Fibroblast of skin of abdomen (primary cell): Measurements from ENCODE around the gene UPF1.

Experiments used
- DNase-seq: peaks from one replicate; pipeline ENCODE4 v3.0.0-alpha.2; 2013

Gene UPF1

GRCh38 chr19:18840288-18841267, 8.8 kb downstream of the UPF1 start:
- DNase-seq = no peak

GRCh38 chr19:18841400-18841799, 9.6 kb downstream of the UPF1 start:
- no peak for DNase-seq

GRCh38 chr19:18842166-18842565, 10.4 kb downstream of the UPF1 start:
- DNase-seq = no peak

GRCh38 chr19:18843960-18844359, 12.2 kb downstream of the UPF1 start:
- DNase-seq = no peak

GRCh38 chr19:18844806-18845329, 13.1 kb downstream of the UPF1 start:
- no peak for DNase-seq

GRCh38 chr19:18845961-18846360, 14.2 kb downstream of the UPF1 start:
- DNase-seq = no peak

GRCh38 chr19:18846862-18847548, 15.2 kb downstream of the UPF1 start:
- DNase-seq = peak; percentile 77

- DNase-seq = peak; percentile 79
Observed at GRCh38 chr19:18847549-18848463, 16.0 kb downstream of the UPF1 start.

GRCh38 chr19:18848878-18849661, 17.3 kb downstream of the UPF1 start:
- DNase-seq = peak; percentile 18

- no peak for DNase-seq
Observed at GRCh38 chr19:18849838-18850400, 18.2 kb downstream of the UPF1 start.

- no peak for DNase-seq
Observed at GRCh38 chr19:18850471-18851375, 19.0 kb downstream of the UPF1 start.

GRCh38 chr19:18851673-18852325, 20.0 kb downstream of the UPF1 start:
- DNase-seq = no peak

- no peak for DNase-seq
Observed at GRCh38 chr19:18852648-18853047, 20.9 kb downstream of the UPF1 start.

- DNase-seq = no peak
Observed at GRCh38 chr19:18853755-18854427, 22.1 kb downstream of the UPF1 start.

GRCh38 chr19:18854982-18855381, 23.2 kb downstream of the UPF1 start:
- no peak for DNase-seq

GRCh38 chr19:18855647-18856384, 24.1 kb downstream of the UPF1 start:
- DNase-seq = no peak

GRCh38 chr19:18856385-18857126, 24.8 kb downstream of the UPF1 start:
- peak; percentile 22 for DNase-seq
